ENCODE results near the gene AOPEP.
"Not testable (repeated sequence)": the region's sequence is repeated elsewhere in the genome, so short reads cannot be mapped to it uniquely, and the experiment has no call there.

AOPEP gene

GRCh38 chr9:95007226-95007869, 280.8 kb downstream of the AOPEP start:
- no peak for DNase-seq
- in situ Hi-C loops (cut with MboI; ENCODE audit: low pct_unique_long_range_greater_than_20kb, low sequenced_read_pairs) = no loop called here

DNA sequence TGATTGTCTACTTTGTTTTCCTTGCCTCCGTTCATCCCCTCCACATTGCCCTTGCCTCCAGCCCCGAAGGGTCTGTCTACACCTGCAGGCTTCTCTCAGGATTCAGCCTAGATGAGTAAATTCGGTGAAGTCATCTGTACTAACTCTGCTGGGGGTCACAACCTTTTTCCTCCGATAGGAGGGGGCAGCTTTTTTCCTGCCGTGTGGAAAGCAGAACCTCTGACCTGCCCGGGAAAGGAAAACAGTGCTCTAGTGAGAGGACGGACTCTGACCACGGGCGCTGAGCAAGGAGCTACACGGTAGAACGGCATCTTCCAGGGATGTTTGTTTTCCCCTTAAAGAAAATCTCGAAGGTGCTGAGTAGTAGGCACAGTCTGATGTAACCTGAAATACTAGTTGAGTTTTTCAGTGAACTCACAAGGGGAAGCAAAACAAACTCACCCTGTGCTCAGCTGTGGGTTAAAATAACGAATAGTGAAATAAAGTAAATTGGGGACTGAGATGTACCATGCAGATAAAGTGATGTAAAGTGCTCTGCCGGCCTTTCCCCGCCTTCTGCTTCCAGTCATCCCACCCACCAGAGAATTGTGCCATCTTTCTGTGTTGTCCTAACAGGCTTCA, 281.8 kb downstream of the AOPEP start:
- DNase-seq = no peak
- in situ Hi-C loops (cut with MboI; ENCODE audit: low pct_unique_long_range_greater_than_20kb, low sequenced_read_pairs) = no loop called here

- in situ Hi-C loops (cut with MboI; ENCODE audit: low pct_unique_long_range_greater_than_20kb, low sequenced_read_pairs) = no loop called here
- no peak for DNase-seq
Measured at GRCh38 chr9:95009459-95009858, 283.0 kb downstream of the AOPEP start.

GRCh38 chr9:95010431-95010838, 283.9 kb downstream of the AOPEP start:
- in situ Hi-C loops (cut with MboI; ENCODE audit: low pct_unique_long_range_greater_than_20kb, low sequenced_read_pairs) = no loop called here

GRCh38 chr9:95012035-95012708, 285.7 kb downstream of the AOPEP start:
- in situ Hi-C loops (cut with MboI; ENCODE audit: low pct_unique_long_range_greater_than_20kb, low sequenced_read_pairs) = no loop called here
- no peak for DNase-seq

More at GRCh38 chr9:95010431-95010838, 283.9 kb downstream of the AOPEP start:
- no peak for DNase-seq

GRCh38 chr9:95012902-95013301, 286.4 kb downstream of the AOPEP start:
- no peak for DNase-seq
- in situ Hi-C loops (cut with MboI; ENCODE audit: low pct_unique_long_range_greater_than_20kb, low sequenced_read_pairs) = no loop called here

DNA sequence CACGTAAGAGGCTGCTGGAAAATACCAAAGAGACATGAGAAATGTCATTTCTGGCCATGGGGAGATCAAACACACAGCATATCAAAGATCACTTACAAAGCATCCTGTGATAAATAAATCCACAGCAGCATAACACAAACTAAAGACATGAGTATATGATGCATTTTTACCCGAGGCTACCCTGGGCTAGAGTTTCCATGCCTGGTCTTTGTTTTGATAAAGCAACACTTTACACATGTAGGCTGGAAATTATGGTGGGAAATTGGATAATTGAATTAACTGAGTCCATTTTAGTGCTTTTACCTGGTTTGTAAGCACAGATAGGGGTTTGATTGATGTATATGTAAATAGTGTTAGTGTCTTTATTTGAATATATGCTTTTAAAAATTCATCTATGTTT, 288.4 kb downstream of the AOPEP start:
- in situ Hi-C loops (cut with MboI; ENCODE audit: low pct_unique_long_range_greater_than_20kb, low sequenced_read_pairs) = no loop called here
- no peak for DNase-seq

DNA sequence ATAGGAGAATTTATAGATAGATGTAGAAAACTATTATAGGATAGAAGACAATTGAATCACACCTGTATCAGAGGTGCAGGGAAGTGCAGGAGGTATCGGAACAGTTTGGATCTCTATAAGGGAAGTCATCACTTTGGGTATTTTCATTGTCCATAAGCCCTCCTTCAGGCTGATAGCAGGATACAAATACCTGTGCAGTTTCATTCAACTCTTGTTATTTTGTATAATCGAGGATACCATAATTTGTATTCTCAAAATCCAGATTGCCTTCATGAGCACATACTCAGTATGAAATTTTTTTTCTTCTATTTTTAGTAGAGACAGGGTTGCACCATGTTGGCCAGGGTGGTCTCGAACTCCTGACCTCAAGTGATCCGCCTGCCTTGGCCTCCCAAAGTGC, 289.1 kb downstream of the AOPEP start:
- no peak for DNase-seq
- in situ Hi-C loops (cut with MboI; ENCODE audit: low pct_unique_long_range_greater_than_20kb, low sequenced_read_pairs) = no loop called here

DNA sequence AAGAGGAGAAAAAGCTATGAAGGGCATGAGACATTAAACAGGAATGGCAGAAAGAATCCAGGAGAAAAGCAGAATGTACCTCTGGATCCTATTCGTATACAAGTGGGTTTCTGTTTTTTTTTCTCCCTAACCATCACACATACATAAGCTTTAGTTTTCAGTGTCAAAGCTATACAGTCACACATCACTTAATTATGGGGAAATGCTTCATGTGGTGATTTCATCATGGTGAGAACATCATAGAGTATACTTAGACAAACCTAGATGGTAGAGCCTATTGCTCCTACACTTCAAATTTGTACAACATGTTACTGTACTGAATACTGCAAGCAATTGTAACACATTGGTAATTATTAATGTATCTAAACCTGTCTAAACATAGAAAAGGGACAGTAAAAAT, 290.6 kb downstream of the AOPEP start:
- in situ Hi-C loops (cut with MboI; ENCODE audit: low pct_unique_long_range_greater_than_20kb, low sequenced_read_pairs) = no loop called here
- no peak for DNase-seq

DNA sequence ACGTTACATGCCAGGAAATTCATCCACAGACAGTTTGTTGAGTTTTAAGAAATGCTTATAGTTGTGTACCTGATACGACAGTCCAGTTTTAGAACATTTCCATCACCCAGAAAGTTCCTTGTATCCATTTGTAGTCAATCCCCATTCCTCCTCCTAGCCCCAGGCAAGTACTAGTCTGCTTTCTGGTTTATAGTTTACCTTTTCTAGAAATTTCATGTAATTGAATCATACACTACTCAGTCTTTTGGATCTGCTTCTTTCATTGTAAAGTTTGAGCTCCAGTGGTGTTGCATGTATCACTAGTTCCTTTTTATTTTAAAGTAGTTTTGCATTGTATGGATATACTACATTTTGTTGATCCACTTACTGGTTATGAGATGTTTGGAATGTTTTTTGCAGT, 291.2 kb downstream of the AOPEP start:
- no peak for DNase-seq
- in situ Hi-C loops (cut with MboI; ENCODE audit: low pct_unique_long_range_greater_than_20kb, low sequenced_read_pairs) = no loop called here

DNA sequence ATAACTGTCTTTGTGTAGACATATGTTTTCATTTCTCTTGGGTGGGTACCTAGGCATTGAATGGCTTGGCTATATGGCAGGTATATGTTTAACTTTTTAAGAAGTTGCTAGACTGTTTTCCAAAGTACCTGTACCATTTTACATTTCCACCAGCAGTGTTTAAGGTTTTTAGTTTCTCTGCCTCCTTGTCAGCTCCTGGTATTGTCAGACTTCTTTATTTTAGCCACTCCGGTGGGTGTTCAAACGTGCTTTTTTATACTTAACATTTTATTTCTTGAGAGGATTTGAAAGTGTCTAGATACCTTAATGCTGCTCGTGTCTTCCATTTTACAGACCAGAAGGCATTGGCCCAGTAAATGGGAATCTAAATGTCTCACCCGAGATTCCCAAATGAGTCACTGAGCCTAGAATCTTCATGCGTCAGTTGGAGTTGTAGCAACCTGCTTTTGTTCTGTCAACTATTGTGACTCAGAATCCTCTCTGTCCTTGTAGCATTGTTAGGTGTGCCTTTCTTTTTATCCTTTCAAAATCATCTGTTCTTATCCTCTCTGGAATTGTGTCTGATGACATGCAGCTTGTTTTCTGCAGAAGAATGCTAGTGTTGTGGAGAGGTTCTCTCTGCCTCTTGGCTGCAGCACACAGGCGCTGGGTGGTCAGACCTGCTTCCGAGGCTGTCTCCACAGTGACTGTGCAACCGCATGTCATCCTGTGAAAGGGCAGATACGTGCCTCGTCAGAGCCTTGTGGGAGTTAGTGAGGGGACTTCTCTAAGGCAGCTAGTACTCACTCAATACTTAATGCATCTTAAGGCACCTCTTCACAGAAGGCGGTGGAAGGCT, 291.8 kb downstream of the AOPEP start:
- in situ Hi-C loops (cut with MboI; ENCODE audit: low pct_unique_long_range_greater_than_20kb, low sequenced_read_pairs) = no loop called here
- DNase-seq = no peak

DNA sequence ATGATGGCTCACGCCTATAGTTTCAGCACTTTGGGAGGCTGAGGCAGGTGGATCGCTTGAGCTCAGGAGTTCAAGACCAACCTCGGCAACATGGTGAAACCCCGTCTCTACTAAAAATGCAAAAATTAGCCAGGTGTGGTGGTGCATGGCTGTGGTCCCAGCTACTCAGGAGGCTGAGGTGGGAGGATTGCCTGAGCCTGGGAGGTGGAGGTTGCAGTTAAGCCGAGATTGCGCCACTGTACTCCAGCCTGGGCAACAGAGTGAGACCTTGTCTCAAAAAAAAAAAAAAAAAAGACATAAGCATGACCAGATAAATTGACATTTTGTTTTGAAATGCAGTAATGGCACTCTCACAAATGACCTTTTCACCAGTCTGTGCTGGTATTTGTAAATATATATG, 294.1 kb downstream of the AOPEP start:
- DNase-seq; in situ Hi-C loops (cut with MboI; ENCODE audit: low pct_unique_long_range_greater_than_20kb, low sequenced_read_pairs): not testable (repeated sequence)

- no peak for DNase-seq
- in situ Hi-C loops (cut with MboI; ENCODE audit: low pct_unique_long_range_greater_than_20kb, low sequenced_read_pairs) = no loop called here
Measured at GRCh38 chr9:95021166-95021886, 294.8 kb downstream of the AOPEP start.

DNA sequence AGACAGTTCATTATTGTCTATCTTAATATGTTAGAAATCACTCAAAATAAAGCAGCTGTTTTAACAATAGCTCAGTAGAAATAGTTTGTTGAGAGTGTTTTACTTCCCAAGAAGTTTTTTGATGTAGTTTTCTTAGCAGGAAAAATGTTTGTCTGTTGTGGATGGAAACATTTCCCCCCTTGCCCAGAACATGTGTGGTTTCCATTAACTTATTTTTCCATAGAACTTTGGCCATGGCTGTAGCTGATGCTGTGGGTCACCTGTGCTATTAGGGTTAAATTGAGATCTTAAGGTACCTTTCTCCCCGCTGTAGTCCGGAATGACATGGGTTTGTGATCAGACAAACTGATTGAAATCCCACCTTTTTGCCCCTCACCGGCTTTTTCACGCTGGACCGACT, 296.2 kb downstream of the AOPEP start:
- DNase-seq = no peak
- in situ Hi-C loops (cut with MboI; ENCODE audit: low pct_unique_long_range_greater_than_20kb, low sequenced_read_pairs) = no loop called here

GRCh38 chr9:95023217-95024003, 296.9 kb downstream of the AOPEP start:
- no peak for DNase-seq
- in situ Hi-C loops (cut with MboI; ENCODE audit: low pct_unique_long_range_greater_than_20kb, low sequenced_read_pairs) = no loop called here

GRCh38 chr9:95024097-95024671, 297.7 kb downstream of the AOPEP start:
- no peak for DNase-seq
- in situ Hi-C loops (cut with MboI; ENCODE audit: low pct_unique_long_range_greater_than_20kb, low sequenced_read_pairs) = no loop called here

GRCh38 chr9:95025213-95026147, 299.0 kb downstream of the AOPEP start:
- in situ Hi-C loops (cut with MboI; ENCODE audit: low pct_unique_long_range_greater_than_20kb, low sequenced_read_pairs) = no loop called here
- peak; percentile 38 for DNase-seq
